IPS-NIHi7 (cell line): ENCODE data around the gene NLRC5.
"Not testable (repeated sequence)": the region's sequence is repeated elsewhere in the genome, so short reads cannot be mapped to it uniquely, and the experiment has no call there.

ENCODE experiments used
- DNase-seq: peaks from one replicate; pipeline ENCODE4 v3.0.0; 2012; ENCODE audit warnings: mixed read lengths; ENCODE audit errors: extremely low spot score

Gene NLRC5

DNA sequence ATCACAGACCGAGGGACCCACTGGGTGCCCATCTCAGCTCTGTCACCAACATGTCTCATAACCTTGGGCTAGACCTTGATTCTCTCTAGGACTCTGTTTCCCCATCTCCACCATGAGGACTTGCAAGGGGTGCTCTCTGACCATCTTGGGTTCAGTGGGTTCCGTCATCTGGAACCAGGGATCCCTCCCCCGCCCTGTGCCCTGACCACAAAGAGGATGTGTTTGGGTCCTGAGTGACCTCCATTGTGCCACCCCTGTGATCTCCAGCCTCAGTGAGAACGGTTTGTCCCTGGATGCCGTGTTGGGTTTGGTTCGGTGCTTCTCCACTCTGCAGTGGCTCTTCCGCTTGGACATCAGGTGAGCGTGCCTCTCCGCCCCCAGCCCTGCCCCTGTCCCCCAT lies 53.9 kb downstream of the NLRC5 start:
- no peak for DNase-seq

DNA sequence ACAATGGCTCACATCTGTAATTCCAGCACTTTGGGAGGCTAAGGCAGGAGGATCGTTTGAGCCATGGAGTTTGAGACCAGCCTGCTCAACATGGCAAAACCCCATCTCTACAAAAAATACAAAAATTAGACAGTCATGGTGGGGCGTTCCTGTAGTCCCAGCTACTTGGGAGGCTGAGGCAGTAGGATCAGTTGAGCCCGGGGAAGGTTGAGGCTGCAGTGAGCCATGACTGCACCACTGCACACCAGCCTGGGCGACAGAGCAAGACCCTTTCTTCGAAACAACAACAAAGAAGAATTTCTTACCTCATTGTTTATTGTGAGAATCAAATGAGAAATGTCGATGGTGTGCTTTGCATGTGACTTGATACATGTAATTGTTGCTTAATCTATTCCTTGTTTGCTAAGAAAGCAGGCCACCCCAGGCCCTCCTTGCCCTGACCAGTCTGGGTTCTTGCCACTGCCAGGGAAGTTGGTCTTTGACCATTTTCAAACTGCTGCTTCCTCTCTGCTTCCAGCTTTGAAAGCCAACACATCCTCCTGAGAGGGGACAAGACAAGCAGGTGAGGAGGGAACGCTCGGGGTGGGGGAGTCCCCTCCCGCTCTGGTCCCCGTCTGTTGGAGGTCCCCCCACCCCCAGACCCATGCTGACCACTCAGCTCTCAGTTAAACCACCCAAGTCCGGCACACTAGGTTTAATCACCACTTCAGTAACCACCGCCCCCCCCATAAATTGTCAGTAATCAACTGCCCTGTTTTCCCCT lies 55.8 kb downstream of the NLRC5 start:
- DNase-seq, result no peak

DNA sequence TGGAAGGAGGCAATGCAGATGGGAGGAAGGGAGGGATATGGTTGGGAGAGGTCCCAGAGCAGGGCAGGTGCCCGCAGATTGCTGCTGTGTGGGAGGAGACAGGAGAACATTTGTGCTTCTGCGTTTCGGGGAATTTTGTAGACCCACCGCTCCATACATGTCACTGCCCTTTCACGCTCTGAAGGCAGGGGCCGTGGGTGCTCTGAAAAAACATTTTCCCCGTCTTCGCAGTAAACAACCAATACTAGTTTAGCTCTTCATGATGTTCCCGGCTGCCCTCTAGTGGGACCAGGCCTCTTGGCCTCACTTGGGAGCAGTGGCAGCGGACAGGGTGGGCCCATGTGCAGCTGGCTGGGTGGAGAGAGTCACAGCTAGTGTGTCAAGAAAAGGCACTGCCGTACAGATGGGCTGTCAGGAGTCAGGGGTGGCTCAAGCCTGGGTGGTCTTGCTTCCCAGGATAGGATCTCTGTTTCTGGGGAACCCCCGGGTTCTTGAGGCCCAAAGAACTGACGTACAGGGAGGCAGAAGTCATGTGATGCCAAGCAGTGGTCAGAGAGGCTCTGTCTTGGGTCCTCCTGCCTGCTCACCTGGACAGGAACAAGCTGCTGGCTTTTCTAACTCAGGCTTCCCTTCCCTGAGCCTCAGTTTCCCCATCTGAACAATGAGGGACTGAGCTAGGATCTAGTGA lies 56.5 kb downstream of the NLRC5 start:
- DNase-seq, result peak; percentile 92

DNA sequence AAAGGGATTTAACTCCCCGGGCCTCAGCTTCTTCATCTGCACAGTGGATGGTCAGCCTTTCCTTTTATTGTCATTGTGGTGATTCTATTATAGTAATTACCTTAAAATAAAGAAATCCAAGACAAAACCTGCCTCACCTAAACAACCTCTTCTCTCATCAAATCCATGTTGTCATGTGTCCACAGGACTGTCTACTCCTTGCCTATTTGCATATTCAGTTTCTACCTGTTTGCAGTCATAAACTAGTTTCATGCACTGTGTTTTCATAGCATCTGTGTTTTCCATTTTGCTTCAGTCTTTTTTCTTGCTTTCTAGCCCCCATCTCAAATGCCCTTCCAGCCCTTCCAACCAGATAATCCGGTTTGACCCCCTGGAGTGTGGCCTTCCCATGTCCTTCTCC lies 58.7 kb downstream of the NLRC5 start:
- DNase-seq, result no peak

DNA sequence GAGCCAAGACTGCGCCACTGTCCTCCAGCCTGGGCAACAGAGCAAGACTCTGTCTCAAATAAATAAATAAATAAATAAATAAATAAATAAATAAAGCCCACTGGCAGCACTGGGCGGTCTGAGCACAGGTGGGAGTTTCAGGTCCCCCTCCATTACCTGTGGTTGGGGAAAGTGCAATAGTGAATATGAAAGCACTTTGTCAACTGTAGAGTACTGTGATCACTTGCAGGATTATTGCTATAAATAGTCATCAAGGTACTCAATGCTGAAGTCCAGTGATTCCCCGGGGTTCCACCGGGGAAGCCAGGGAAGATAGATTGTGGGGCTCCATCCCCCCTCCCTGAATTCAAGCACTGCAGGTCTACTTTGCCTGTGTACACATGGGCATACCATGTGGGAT lies 60.3 kb downstream of the NLRC5 start:
- no peak for DNase-seq

- no peak for DNase-seq
These were observed 62.4 kb downstream of the NLRC5 start for GRCh38 chr16:57051696-57052228.

DNA sequence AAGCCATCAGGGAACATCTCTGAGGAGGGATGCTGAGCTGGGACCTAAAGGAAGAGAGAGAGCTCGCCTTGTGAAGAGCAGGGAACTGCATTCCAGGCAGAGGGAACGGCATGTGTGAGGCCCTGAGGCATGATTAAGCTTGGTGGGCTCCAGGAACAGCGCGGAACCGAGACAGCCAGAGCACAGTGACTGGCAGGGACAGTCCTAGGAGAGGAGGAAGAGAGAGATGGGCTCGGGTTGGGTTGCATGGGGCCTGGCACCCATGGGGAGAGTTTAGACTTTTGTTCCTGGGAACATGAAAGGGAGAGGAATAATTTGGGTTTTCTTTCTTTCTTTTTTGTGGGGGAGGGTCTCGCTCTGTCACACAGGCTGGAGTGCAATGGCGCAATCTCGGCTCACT lies 63.8 kb downstream of the NLRC5 start:
- no peak for DNase-seq

- no peak for DNase-seq
These were observed 65.0 kb downstream of the NLRC5 start for GRCh38 chr16:57054338-57054737.

DNA sequence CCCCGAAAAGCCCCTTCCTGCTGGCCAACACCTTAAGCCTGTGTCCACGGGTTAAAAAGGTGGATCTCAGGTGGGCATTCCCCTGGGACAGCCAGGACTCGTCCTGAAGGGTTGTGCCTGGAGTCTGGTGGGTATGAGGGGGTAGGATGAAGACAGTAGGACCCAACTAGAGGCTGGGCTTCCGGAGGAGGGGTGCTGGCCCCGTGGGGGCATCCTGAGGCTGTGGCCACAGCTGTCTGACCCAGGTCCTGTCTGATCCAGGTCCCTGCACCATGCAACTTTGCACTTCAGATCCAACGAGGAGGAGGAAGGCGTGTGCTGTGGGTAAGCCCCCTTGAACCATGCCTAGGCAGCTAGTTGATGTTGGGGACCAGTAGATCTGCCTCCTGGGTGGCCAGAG lies 65.4 kb downstream of the NLRC5 start:
- no peak for DNase-seq

GRCh38 chr16:57055671-57056070 lies 66.3 kb downstream of the NLRC5 start:
- no peak for DNase-seq

GRCh38 chr16:57058291-57058861 lies 69.0 kb downstream of the NLRC5 start:
- DNase-seq, result no peak

DNA sequence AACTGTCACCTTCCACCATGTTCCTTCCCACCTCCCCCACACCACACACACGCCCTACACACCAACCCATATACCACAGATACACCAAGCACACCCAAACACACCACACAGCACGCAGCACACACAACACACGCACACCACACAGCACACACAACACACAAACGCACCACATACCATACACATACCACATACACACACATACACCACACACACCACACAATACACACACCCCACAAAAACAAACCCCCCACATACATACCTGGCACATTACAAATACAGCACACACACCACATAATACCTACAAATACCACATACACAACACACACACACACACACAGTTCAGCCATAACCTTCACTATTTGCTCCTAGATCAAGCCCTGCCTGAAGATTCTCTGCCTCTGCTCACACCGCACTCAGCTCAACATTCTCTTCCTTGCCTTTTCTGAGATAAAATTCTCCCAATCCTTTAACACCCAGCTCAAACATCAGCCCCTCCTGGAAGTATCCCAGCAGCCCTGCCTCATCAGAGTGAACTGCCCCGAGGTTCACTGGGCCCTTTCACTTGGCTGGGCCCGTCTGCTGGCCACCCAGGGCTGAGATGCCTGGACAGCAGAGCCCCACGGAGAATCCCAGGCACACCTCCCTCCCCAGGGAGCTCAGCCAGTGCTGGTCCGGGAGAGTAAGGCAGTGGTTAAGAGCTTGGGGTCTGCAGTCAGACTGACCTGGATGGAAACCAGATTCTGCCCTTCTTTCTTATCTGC lies 71.1 kb downstream of the NLRC5 start:
- no peak for DNase-seq

GRCh38 chr16:57061084-57061905 lies 71.9 kb downstream of the NLRC5 start:
- no peak for DNase-seq

DNA sequence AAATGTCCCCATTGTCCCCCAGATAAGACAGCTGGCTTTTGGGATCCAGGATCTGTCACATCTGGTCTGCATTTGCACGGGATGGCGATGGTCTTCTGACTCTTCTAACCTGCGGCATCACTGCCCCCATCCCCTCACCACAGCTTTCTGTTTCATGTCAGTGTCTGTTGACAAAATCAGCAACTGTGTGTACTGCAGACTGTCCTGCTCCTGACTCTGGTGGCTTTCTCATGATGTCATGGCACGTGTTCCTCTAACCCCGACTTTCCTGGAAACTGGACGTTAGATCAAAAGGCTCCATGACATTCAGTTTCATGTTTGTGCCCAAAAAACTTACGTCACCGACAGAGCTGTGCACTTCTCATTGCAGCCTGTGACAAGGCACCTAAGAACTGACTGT lies 73.0 kb downstream of the NLRC5 start:
- DNase-seq, result no peak

GRCh38 chr16:57063189-57063588 lies 73.8 kb downstream of the NLRC5 start:
- DNase-seq, result not testable (repeated sequence)

GRCh38 chr16:57064995-57065394 lies 75.6 kb downstream of the NLRC5 start:
- DNase-seq, result no peak

GRCh38 chr16:57066625-57067024 lies 77.3 kb downstream of the NLRC5 start:
- no peak for DNase-seq

GRCh38 chr16:57067347-57067746 lies 78.0 kb downstream of the NLRC5 start:
- no peak for DNase-seq

DNA sequence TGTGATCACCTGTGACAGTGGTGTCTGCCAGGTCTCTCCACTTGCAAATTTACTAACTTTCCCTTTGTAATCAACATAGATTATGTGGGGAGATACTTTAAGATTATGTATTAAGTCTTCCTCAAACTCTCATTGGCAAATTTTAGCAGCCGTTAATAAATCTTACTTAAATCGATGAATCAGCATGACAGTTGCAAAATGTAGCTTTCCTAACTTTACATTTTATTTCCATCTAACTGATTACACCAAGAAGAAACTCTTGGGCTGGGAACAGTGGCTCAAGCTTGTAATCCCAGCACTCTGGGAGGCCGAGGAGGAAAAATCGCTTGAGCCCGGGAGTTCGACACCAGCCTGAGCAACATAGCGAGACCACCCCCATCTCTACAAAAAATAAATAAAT lies 79.7 kb downstream of the NLRC5 start:
- no peak for DNase-seq

DNA sequence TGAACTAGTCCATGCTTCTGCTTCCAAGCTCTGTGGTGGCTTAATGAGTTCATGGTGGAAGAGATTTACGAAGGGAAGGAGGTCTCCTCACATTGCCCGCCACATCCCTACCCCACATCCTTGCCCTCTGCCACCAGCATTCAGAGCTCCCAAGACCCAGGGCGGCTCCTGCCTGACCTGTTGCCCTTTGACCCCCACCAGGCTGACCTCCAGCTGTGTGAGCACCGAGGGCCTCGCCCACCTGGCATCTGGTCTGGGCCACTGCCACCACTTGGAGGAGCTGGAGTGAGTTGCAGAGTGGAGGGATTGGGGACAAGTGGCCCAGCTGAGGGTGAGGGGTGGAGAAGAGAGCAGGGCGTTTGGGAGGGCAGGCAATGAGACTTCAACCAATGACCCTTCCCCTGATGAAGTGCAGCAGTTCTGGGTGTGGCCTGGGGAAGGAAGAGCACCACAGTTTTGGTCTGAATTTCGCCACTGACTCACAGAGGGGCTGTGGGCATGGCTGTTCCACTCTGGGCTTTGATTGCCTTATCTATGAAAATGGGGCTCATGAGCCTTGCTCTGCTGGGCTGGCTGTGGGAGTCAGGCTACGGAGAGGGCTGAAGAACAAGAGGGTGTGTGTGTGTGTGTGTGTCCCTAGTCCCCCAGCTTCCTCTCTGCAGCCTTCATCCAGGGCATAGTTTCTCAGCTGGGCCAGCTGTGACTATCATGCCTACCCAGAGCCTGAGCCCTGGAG lies 80.4 kb downstream of the NLRC5 start:
- DNase-seq, result no peak

DNA sequence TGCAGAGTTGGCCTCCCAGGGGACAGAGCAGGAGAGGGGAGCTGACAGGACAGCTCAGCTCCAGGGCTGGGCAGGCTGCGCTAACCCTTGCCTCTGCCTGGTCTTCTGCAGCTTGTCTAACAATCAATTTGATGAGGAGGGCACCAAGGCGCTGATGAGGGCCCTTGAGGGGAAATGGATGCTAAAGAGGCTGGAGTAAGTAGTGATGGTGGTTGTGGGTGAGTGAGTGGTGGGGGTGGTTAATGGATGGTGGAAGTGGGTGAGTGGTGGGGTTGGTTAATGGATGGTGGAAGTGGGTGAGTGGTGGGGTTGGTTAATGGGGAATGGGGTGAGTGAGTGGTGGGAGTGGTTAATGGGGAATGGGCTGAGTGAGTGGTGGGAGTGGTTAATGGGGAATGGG lies 81.1 kb downstream of the NLRC5 start:
- DNase-seq, result no peak
